HG02610 (cell line): ENCODE data around the gene SUN2.

ENCODE experiments used
- ATAC-seq: cut with Tn5 transposase; IDR thresholded peaks from one replicate; pipeline ENCODE4 v1.9.1; 2021; ENCODE audit warnings: mild to moderate bottlenecking, moderate library complexity; ENCODE audit not compliant: unreplicated experiment

The SUN2 gene

GRCh38 chr22:38737302-38738060 lies 18.3 kb downstream of the SUN2 start:
- no peak for ATAC-seq

- ATAC-seq, result no peak
Observed at GRCh38 chr22:38736257-38736570, 19.6 kb downstream of the SUN2 start.

- ATAC-seq, result no peak
Observed at GRCh38 chr22:38735465-38736256, 20.1 kb downstream of the SUN2 start.

- no peak for ATAC-seq
Observed at GRCh38 chr22:38735126-38735464, 20.7 kb downstream of the SUN2 start.

GRCh38 chr22:38734421-38735100 lies 21.2 kb downstream of the SUN2 start:
- no peak for ATAC-seq

GRCh38 chr22:38733724-38734381 lies 21.9 kb downstream of the SUN2 start:
- ATAC-seq, result no peak

- ATAC-seq, result no peak
Observed at GRCh38 chr22:38733329-38733723, 22.5 kb downstream of the SUN2 start.

- no peak for ATAC-seq
Observed at GRCh38 chr22:38732251-38732815, 23.5 kb downstream of the SUN2 start.

GRCh38 chr22:38731703-38732161 lies 24.1 kb downstream of the SUN2 start:
- no peak for ATAC-seq

- no peak for ATAC-seq
Observed at GRCh38 chr22:38730411-38730871, 25.4 kb downstream of the SUN2 start.

- ATAC-seq, result no peak
Observed at GRCh38 chr22:38729946-38730345, 25.9 kb downstream of the SUN2 start.

GRCh38 chr22:38728871-38729796 lies 26.7 kb downstream of the SUN2 start:
- no peak for ATAC-seq

- no peak for ATAC-seq
Observed at GRCh38 chr22:38727530-38728451, 28.0 kb downstream of the SUN2 start.

GRCh38 chr22:38727123-38727522 lies 28.7 kb downstream of the SUN2 start:
- no peak for ATAC-seq

GRCh38 chr22:38725900-38726655 lies 29.7 kb downstream of the SUN2 start:
- no peak for ATAC-seq

- no peak for ATAC-seq
Observed at GRCh38 chr22:38724926-38725571, 30.7 kb downstream of the SUN2 start.

GRCh38 chr22:38724176-38724575 lies 31.6 kb downstream of the SUN2 start:
- ATAC-seq, result no peak

- ATAC-seq, result no peak
Observed at GRCh38 chr22:38721551-38721950, 34.2 kb downstream of the SUN2 start.
